ENCODE data around the gene APOB. TPM values are rescaled to one million over a fixed set of nuclear protein-coding genes. Genes with fewer than 3 reads are reported as not detected.

APOB gene
- total and polyA plus RNA-seq, 2 of the 8 experiments (the other 6 are each of a cell fraction or from before 2014, with no cell fraction given): 0.15 to 0.61 TPM

DNA sequence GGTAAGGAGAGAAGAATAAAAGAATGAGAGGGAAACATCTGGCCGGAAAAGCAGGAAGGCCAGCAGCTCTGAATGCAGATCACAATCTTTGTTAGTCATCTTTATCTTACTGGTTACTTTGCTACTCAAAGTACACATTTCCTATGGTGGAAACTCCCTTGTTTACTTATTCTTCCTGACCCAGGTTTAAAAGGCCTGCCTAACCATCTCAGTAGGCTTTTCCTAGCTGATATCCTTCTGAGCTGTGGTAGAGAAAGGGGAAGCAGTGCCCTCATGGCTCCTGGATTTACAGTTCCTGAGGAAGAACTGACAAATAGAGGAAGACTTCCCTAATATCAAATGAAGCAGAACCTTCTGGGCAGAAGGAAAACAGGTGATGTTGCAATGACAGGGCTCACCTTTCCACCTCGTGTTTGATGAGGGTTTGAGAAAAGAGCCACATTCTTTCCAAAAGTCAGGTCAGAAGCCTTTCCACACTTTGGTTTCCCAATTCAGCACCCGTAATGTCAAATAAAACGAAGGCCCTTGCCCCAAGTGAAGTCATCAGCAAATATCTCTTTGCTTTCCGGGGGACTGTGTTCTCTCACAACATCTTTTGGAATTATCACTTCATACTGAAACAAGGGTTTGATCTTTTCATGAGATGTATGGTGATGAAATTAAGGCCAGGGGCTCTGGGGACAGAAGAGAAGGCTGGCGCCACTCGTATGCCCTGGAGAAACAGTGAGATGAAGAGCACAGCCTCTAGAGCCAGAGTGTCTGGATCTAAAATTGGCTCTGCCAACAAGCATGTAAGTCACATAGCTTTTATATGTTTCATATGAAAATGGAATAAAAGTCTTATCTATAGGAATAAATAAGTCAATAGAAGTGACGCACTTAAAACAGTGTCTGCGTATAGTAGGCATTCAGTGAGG lies 26.7 kb upstream of the APOB start:
- FAIRE-seq: no peak
- WGBS, 2 experiments (ENCODE audit: extremely low coverage in 1 of 2, insufficient coverage in 1 of 2, insufficient read length in 1 of 2, insufficient replicate concordance in 2 of 2, low coverage in 1 of 2, low lambda C conversion rate in 2 of 2, missing lambda C conversion rate in 1 of 2): 95% methylated on average over 9 of the region's 9 CpGs; no CpG with 5 or more reads in 1 of the 2 experiments
- TF ChIP-seq BACH1 (IDR thresholded peaks at IDR 0.05; ENCODE audit: low read length) (no peak), MAX (IDR thresholded peaks at IDR 0.05) (no peak), CTCF (IDR thresholded peaks at IDR 0.05; ENCODE audit: control extremely low read depth in 1 of 3, insufficient read depth in 1 of 3, low read depth in 1 of 3, low read length in 3 of 3) (no peak), CEBPB (IDR thresholded peaks at IDR 0.05; ENCODE audit: low read depth, low read length) (no peak), JUND (IDR thresholded peaks at IDR 0.05; ENCODE audit: low read length) (no peak), RFX5 (IDR thresholded peaks at IDR 0.05; ENCODE audit: borderline replicate concordance, low read depth, low read length) (no peak), SP4 (IDR thresholded peaks at IDR 0.05; ENCODE audit: low read length) (no peak), CTBP2 (IDR thresholded peaks at IDR 0.05; ENCODE audit: borderline replicate concordance, insufficient read depth, insufficient read length, low read length) (no peak)
- TF ChIP-seq, protein P1, sequence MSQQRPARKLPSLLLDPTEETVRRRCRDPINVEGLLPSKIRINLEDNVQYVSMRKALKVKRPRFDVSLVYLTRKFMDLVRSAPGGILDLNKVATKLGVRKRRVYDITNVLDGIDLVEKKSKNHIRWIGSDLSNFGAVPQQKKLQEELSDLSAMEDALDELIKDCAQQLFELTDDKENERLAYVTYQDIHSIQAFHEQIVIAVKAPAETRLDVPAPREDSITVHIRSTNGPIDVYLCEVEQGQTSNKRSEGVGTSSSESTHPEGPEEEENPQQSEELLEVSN (IDR thresholded peaks at IDR 0.05): no peak

More for the DNA sequence above, 26.7 kb upstream of the APOB start:
- Histone ChIP-seq H2BK20ac (ENCODE audit: low read length) (no peak overlapping the region), H3K4ac (replicated peaks; ENCODE audit: insufficient read length, low read depth, low read length) (no peak overlapping the region), H4K91ac (replicated peaks; ENCODE audit: insufficient read length, low read length) (no peak overlapping the region), H3K4me2 (ENCODE audit: insufficient read depth in 1 of 2, low read depth in 2 of 2, low read length in 2 of 2) (no peak overlapping the region), H3K27ac (ENCODE audit: low read depth, low read length) (no peak overlapping the region), H3K56ac (replicated peaks; ENCODE audit: insufficient read length, low read depth, low read length) (no peak overlapping the region), H3K79me2 (ENCODE audit: control insufficient read depth in 1 of 2, insufficient read depth in 2 of 2, low read length in 2 of 2) (no peaks in the 10 kb centered on the region), H2BK12ac (ENCODE audit: low read depth, low read length) (no peak overlapping the region), H3K36me3 (ENCODE audit: control insufficient read depth in 2 of 4, insufficient read depth in 4 of 4, low read length in 3 of 4) (no peaks in the 10 kb centered on the region), H2AFZ (ENCODE audit: low read length) (no peak overlapping the region; the same call in 1 of the 2 replicates), H3K79me1 (ENCODE audit: low read depth, low read length) (no peaks in the 10 kb centered on the region), H2BK15ac (ENCODE audit: low read length) (no peak overlapping the region), H4K20me1 (replicated peaks in 1 of 2; ENCODE audit: control insufficient read depth in 1 of 2, insufficient read depth in 2 of 2, low read length in 2 of 2) (no peaks in the 10 kb centered on the region), H3K4me3 (ENCODE audit: extremely low read depth in 1 of 4, insufficient read depth in 2 of 4, low read depth in 3 of 4, low read length in 4 of 4) (no peak overlapping the region), H3K14ac (ENCODE audit: insufficient read length) (no peak overlapping the region), H2AK5ac (ENCODE audit: low read depth, low read length) (no peak overlapping the region), H3K9ac (replicated peaks in 1 of 4; ENCODE audit: extremely low read depth in 1 of 4, low read depth in 3 of 4, low read length in 3 of 4) (no peak overlapping the region), H4K5ac (ENCODE audit: insufficient read length, low read depth, low read length) (no peak overlapping the region), H3K23me2 (ENCODE audit: low read depth, low read length) (no peaks in the 10 kb centered on the region), H2BK120ac (replicated peaks; ENCODE audit: low read depth, low read length) (no peak overlapping the region), H3K4me1 (replicated peaks in 1 of 4; ENCODE audit: control insufficient read depth in 3 of 4, insufficient read depth in 4 of 4, low read length in 3 of 4) (peaks cover 3 to 11% (median 5%) of the 10 kb centered on the region in 4 experiments; a peak in 6 of 7 replicates), H3K9me3 (ENCODE audit: insufficient read depth in 2 of 2, low read depth in 1 of 2, low read length in 1 of 2) (no peaks in the 10 kb centered on the region), H3K23ac (ENCODE audit: insufficient read length) (no peak overlapping the region), H3K27me3 (replicated peaks in 1 of 4; ENCODE audit: control insufficient read depth in 3 of 4, extremely low read depth in 1 of 4, insufficient read depth in 3 of 4, low read length in 3 of 4) (no peaks in the 10 kb centered on the region), H2BK5ac (ENCODE audit: low read depth, low read length) (no peak overlapping the region), H3K18ac (ENCODE audit: extremely low read depth, low read length) (no peak overlapping the region), H4K8ac (ENCODE audit: extremely low read depth, insufficient read depth, low read length) (no peak overlapping the region)
- DNase-seq (ENCODE audit: low read depth in 1 of 2, low spot score in 2 of 2): no peak
- POLR2A ChIA-PET (ENCODE audit: partially characterized antibody): no interaction called here
- CTCF ChIA-PET (ENCODE audit: partially characterized antibody): interaction anchor here (1.1 to 1.2 kb wide), 3 partner anchors 15 to 47 kb away, joined by 3 to 6 read pairs (median 3); no protein-coding TSS in a partner anchor

All from H1 (cell line).